Activated CD4-positive, alpha-beta T cell treated with anti-CD3 and anti-CD28 coated beads, Interleukin-2, Interleukin-4, amounts not matched to agents 100 ng/mL and 50 ng/mL, durations not matched to agents 16 hours and 8 hours (primary cell): Measurements from ENCODE around the gene TAS1R2.
"Not testable (repeated sequence)": the region's sequence is repeated elsewhere in the genome, so short reads cannot be mapped to it uniquely, and the experiment has no call there.

Experiments used
- DNase-seq: peaks from one replicate; pipeline ENCODE4 v3.0.0-alpha.2; 2020; ENCODE audit warnings: low spot score

Gene TAS1R2

GRCh38 chr1:18883636-18884418, 24.4 kb upstream of the TAS1R2 start:
- DNase-seq, result peak; percentile 65

- DNase-seq, result no peak
These were observed 23.6 kb upstream of the TAS1R2 start for GRCh38 chr1:18883079-18883478.

GRCh38 chr1:18882486-18882885, 23.0 kb upstream of the TAS1R2 start:
- no peak for DNase-seq

GRCh38 chr1:18881642-18882431, 22.4 kb upstream of the TAS1R2 start:
- DNase-seq, result no peak

GRCh38 chr1:18881164-18881563, 21.7 kb upstream of the TAS1R2 start:
- no peak for DNase-seq

- no peak for DNase-seq
These were observed 21.1 kb upstream of the TAS1R2 start for GRCh38 chr1:18880585-18880984.

GRCh38 chr1:18879791-18880309, 20.4 kb upstream of the TAS1R2 start:
- no peak for DNase-seq

GRCh38 chr1:18879215-18879790, 19.8 kb upstream of the TAS1R2 start:
- no peak for DNase-seq

GRCh38 chr1:18878538-18879214, 19.2 kb upstream of the TAS1R2 start:
- DNase-seq, result no peak

- no peak for DNase-seq
These were observed 17.8 kb upstream of the TAS1R2 start for GRCh38 chr1:18877282-18877681.

GRCh38 chr1:18876210-18876609, 16.8 kb upstream of the TAS1R2 start:
- no peak for DNase-seq

GRCh38 chr1:18875796-18876128, 16.3 kb upstream of the TAS1R2 start:
- no peak for DNase-seq

GRCh38 chr1:18875107-18875795, 15.8 kb upstream of the TAS1R2 start:
- peak; percentile 69 for DNase-seq

GRCh38 chr1:18874600-18874999, 15.1 kb upstream of the TAS1R2 start:
- DNase-seq, result no peak

GRCh38 chr1:18874036-18874435, 14.6 kb upstream of the TAS1R2 start:
- DNase-seq, result no peak

GRCh38 chr1:18872071-18872611, 12.7 kb upstream of the TAS1R2 start:
- DNase-seq, result no peak

GRCh38 chr1:18871401-18872070, 12.1 kb upstream of the TAS1R2 start:
- no peak for DNase-seq

- DNase-seq, result no peak
These were observed 11.5 kb upstream of the TAS1R2 start for GRCh38 chr1:18870957-18871356.

GRCh38 chr1:18870595-18870865, 11.1 kb upstream of the TAS1R2 start:
- DNase-seq, result not testable (repeated sequence)

- no peak for DNase-seq
These were observed 10.6 kb upstream of the TAS1R2 start for GRCh38 chr1:18869847-18870594.
